NT2/D1 (cell line): ENCODE results near the gene ZSCAN5A.

Source experiments
- SUZ12 ChIP-seq: IDR thresholded peaks from 2 replicates; pipeline ENCODE4 v1.6.1; 2011; ENCODE audit not compliant: insufficient read length, insufficient read depth; ENCODE audit errors: extremely low read depth
- YY1 ChIP-seq: IDR thresholded peaks from 2 replicates; pipeline ENCODE4 v1.6.1; 2011; ENCODE audit not compliant: insufficient read length, insufficient read depth
- ZNF274 ChIP-seq: IDR thresholded peaks from 2 replicates; pipeline ENCODE4 v1.6.1; 2011; ENCODE audit warnings: mild to moderate bottlenecking, low read depth, low read length

GRCh38 chr19:56252699-56253422 is 61.8 kb downstream of the ZSCAN5A start:
- TF ChIP-seq ZNF274 (no peak), SUZ12 (no peak), YY1 (peak; percentile 84)
